AG04450 (cell line): ENCODE data around the gene ST8SIA1. TPM values are rescaled to one million over a fixed set of nuclear protein-coding genes. Genes with fewer than 3 reads are reported as not detected.

Source experiments
- CTCF ChIA-PET: fragments of 300-600, 350-600 bp; formaldehyde crosslinking; extraction: SDS; loops from one replicate; lab custom pipeline; 2022; ENCODE audit warnings: antibody characterized with exemption, inconsistent platforms; lab: Charles Lee
- POLR2A ChIA-PET: fragments of 350-600 bp; formaldehyde crosslinking; extraction: SDS; loops from one replicate; lab custom pipeline; 2021; ENCODE audit warnings: antibody characterized with exemption, inconsistent platforms; lab: Yijun Ruan, JAX
- DNase-seq: peaks from one replicate; pipeline ENCODE4 v3.0.0-alpha.2; 2011; ENCODE audit warnings: low read depth, low spot score
- H3K27ac ChIP-seq: one replicate; pipeline ENCODE4 v1.5.1; 2012; ENCODE audit warnings: low read depth, low read length, control low read depth
- H3K27me3 ChIP-seq: one replicate; pipeline ENCODE4 v1.6.0; 2012; ENCODE audit warnings: low read length; ENCODE audit not compliant: control insufficient read depth, insufficient read depth
- H3K4me3 ChIP-seq: 2 replicates; pipeline ENCODE4 v1.5.1; 2011; ENCODE audit warnings: mild to moderate bottlenecking, low read depth, low read length, control low read depth
- H3K9me3 ChIP-seq: 2 replicates; pipeline ENCODE4 v1.5.1; 2012; ENCODE audit warnings: low read length; ENCODE audit not compliant: control insufficient read depth, insufficient read depth
- polyA plus RNA-seq: library from polyadenylated mRNA; depleted of rRNA; stranded (reverse); fragments of >200 nt; gene quantifications from 2 replicates; pipeline ENCODE4 v1.2.3, GENCODE V29; 2011
- TF ChIP-seq, protein P1 (sequence below): IDR thresholded peaks from 2 replicates; pipeline ENCODE4 v1.5.1; 2011; ENCODE audit warnings: low read depth, low read length, control low read depth, inconsistent platforms

ST8SIA1 gene
- polyA plus RNA-seq, 1 experiment = 0.26 TPM

DNA sequence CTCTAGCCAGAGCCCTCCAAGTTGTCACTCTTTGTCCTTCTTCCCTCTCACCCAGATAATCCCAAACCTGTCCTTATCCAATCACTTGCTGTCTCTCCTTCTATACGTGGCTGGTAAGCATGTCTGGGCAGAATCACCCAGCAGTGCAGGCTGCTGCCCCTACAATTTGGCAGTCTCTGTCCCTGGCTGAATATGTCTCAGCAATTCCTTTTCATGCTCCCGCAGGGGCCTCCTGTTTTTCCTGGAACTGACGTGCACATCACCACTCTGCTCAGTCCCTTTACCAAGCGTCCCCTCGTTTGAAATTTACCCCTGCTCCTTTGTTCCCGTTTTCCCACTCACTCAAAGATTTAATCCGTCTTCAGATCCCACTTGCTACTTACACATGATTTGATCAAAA is 80.0 kb downstream of the ST8SIA1 start:
- H3K4me3 ChIP-seq = no peak overlapping the region
- no peak overlapping the region for H3K27ac ChIP-seq
- ChIA-PET POLR2A (no interaction called here), CTCF (no interaction called here)
- no peaks in the 10 kb centered on the region for H3K9me3 ChIP-seq
- TF ChIP-seq, protein P1, sequence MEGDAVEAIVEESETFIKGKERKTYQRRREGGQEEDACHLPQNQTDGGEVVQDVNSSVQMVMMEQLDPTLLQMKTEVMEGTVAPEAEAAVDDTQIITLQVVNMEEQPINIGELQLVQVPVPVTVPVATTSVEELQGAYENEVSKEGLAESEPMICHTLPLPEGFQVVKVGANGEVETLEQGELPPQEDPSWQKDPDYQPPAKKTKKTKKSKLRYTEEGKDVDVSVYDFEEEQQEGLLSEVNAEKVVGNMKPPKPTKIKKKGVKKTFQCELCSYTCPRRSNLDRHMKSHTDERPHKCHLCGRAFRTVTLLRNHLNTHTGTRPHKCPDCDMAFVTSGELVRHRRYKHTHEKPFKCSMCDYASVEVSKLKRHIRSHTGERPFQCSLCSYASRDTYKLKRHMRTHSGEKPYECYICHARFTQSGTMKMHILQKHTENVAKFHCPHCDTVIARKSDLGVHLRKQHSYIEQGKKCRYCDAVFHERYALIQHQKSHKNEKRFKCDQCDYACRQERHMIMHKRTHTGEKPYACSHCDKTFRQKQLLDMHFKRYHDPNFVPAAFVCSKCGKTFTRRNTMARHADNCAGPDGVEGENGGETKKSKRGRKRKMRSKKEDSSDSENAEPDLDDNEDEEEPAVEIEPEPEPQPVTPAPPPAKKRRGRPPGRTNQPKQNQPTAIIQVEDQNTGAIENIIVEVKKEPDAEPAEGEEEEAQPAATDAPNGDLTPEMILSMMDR = no peak
- DNase-seq = no peak
- peaks cover 14% of the 10 kb centered on the region for H3K27me3 ChIP-seq

GRCh38 chr12:22252057-22252456 is 82.5 kb downstream of the ST8SIA1 start:
- H3K4me3 ChIP-seq = no peak overlapping the region
- ChIA-PET CTCF (no interaction called here), POLR2A (no interaction called here)
- peaks cover 14% of the 10 kb centered on the region for H3K27me3 ChIP-seq
- no peaks in the 10 kb centered on the region for H3K9me3 ChIP-seq
- TF ChIP-seq, protein P1 = no peak
- no peak for DNase-seq
- H3K27ac ChIP-seq = no peak overlapping the region

GRCh38 chr12:22250762-22251161 is 83.7 kb downstream of the ST8SIA1 start:
- no peak overlapping the region for H3K4me3 ChIP-seq
- no peak overlapping the region for H3K27ac ChIP-seq
- ChIA-PET POLR2A (no interaction called here), CTCF (no interaction called here)
- TF ChIP-seq, protein P1 = no peak
- H3K9me3 ChIP-seq = no peaks in the 10 kb centered on the region
- peaks cover 14% of the 10 kb centered on the region for H3K27me3 ChIP-seq
- DNase-seq = no peak

- no peak for DNase-seq
- ChIA-PET POLR2A (no interaction called here), CTCF (no interaction called here)
- Histone ChIP-seq H3K4me3 (no peak overlapping the region), H3K27me3 (no peaks in the 10 kb centered on the region), H3K27ac (no peak overlapping the region), H3K9me3 (no peaks in the 10 kb centered on the region)
- TF ChIP-seq, protein P1 = no peak
These were observed 85.9 kb downstream of the ST8SIA1 start for GRCh38 chr12:22248571-22249115.

- TF ChIP-seq, protein P1 = no peak
- POLR2A ChIA-PET = no interaction called here
These were observed 86.4 kb downstream of the ST8SIA1 start for GRCh38 chr12:22248121-22248520.

More at GRCh38 chr12:22248121-22248520, 86.4 kb downstream of the ST8SIA1 start:
- Histone ChIP-seq H3K4me3 (no peak overlapping the region), H3K9me3 (no peaks in the 10 kb centered on the region), H3K27ac (no peak overlapping the region), H3K27me3 (no peaks in the 10 kb centered on the region)
- CTCF ChIA-PET = no interaction called here
- DNase-seq = no peak
